HG02852 (cell line): Measurements from ENCODE around the gene DUOX2.
A peak's percentile ranks its signal among the peaks of the same experiment; 100 is the strongest.
"Not testable (repeated sequence)": the region's sequence is repeated elsewhere in the genome, so short reads cannot be mapped to it uniquely, and the experiment has no call there.

Experiments used
- ATAC-seq: cut with Tn5 transposase; IDR thresholded peaks from one replicate; pipeline ENCODE4 v1.9.1; 2021; ENCODE audit warnings: mild to moderate bottlenecking, moderate library complexity; ENCODE audit not compliant: unreplicated experiment

DUOX2 gene

GRCh38 chr15:45120081-45120972 lies 6.4 kb upstream of the DUOX2 start:
- no peak for ATAC-seq

- no peak for ATAC-seq
These were observed 5.0 kb upstream of the DUOX2 start for GRCh38 chr15:45118996-45119395.

- peak; percentile 93 for ATAC-seq
These were observed 4.2 kb upstream of the DUOX2 start for GRCh38 chr15:45118131-45118588.

GRCh38 chr15:45117308-45118130 lies 3.5 kb upstream of the DUOX2 start:
- ATAC-seq = peak; percentile 8

GRCh38 chr15:45116482-45117307 lies 2.7 kb upstream of the DUOX2 start:
- no peak for ATAC-seq

GRCh38 chr15:45116006-45116481 lies 2.1 kb upstream of the DUOX2 start:
- ATAC-seq = no peak

- no peak for ATAC-seq
These were observed 1.4 kb upstream of the DUOX2 start for GRCh38 chr15:45115312-45115820.

- ATAC-seq = no peak
These were observed 746 bp upstream of the DUOX2 start for GRCh38 chr15:45114751-45115085.

- ATAC-seq = no peak
These were observed 487 bp downstream of the DUOX2 start for GRCh38 chr15:45113380-45113990.

GRCh38 chr15:45112591-45113379 lies 1.2 kb downstream of the DUOX2 start:
- no peak for ATAC-seq

GRCh38 chr15:45112143-45112590 lies 1.8 kb downstream of the DUOX2 start:
- ATAC-seq = no peak

GRCh38 chr15:45111390-45112142 lies 2.4 kb downstream of the DUOX2 start:
- no peak for ATAC-seq

GRCh38 chr15:45110256-45110820 lies 3.6 kb downstream of the DUOX2 start:
- ATAC-seq = no peak

- no peak for ATAC-seq
These were observed 5.9 kb downstream of the DUOX2 start for GRCh38 chr15:45107941-45108630.

- ATAC-seq = no peak
These were observed 7.8 kb downstream of the DUOX2 start for GRCh38 chr15:45106002-45106790.

- ATAC-seq = no peak
These were observed 8.4 kb downstream of the DUOX2 start for GRCh38 chr15:45105586-45105985.

- ATAC-seq = not testable (repeated sequence)
These were observed 9.8 kb downstream of the DUOX2 start for GRCh38 chr15:45104170-45104569.
